ENCODE data around the gene CTDNEP1. TPM values are rescaled to one million over a fixed set of nuclear protein-coding genes. Genes with fewer than 3 reads are reported as not detected.

CTDNEP1 gene
- total RNA-seq, 1 donor from 2014 or later: 179 TPM

DNA sequence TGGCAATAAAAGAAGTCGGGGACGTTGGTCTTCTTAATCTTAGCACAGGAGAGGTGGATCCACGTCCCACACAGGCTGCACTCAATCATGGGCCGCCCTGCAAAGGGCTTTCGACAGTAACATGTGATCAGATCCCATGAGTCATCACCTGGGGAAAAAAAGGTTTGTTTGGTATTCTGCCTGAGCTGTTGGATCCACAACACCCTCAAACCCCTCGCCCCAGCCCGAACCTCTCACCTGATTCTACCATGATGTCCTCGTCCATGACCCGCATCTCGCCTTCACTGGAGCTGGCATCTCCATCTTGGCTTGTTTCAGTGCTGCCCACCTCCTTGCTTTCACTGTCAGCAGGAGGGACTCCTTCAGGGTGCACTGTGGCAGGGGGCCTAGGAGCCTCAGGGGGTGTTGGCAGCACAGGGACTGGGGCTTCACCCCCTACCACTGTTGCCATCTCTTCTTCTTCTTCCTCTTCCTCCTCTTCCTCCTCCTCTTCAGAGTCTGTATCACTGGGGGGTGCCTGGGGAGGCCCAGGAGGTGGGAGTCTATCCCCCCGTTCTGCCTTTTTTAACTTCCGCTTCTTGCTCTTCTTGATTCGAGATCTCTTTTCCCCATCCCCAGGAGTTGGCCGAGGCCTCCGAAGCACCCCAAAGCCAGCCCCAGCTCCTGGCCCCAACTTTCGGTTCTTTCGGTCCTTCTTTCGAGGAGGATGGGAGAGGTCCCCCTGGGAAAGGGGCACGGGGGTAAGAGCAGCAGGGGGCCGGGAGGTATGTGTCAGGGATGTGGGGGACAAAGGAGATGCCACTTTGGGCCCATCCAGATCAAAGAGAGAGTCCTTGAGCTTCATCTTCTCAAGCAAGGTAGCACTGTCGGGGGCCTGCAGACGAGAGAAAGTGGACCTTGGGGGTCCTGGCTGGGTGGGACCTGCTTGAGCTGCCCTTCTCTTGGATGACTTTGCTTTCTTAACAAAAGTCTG lies 15.6 kb downstream of the CTDNEP1 start:
- Mint-ChIP-seq H3K4me1 (peaks cover 54% of the 10 kb centered on the region), H3K27me3 (ENCODE audit: low read depth) (peaks cover 14% of the 10 kb centered on the region), H3K9me3 (no peaks in the 10 kb centered on the region), H3K36me3 (ENCODE audit: low read depth) (peaks cover 26% of the 10 kb centered on the region), H3K27ac (ENCODE audit: unreplicated experiment) (no peak overlapping the region), H3K4me3 (peak overlapping the region; percentile 99)
- TF ChIP-seq, protein P1, sequence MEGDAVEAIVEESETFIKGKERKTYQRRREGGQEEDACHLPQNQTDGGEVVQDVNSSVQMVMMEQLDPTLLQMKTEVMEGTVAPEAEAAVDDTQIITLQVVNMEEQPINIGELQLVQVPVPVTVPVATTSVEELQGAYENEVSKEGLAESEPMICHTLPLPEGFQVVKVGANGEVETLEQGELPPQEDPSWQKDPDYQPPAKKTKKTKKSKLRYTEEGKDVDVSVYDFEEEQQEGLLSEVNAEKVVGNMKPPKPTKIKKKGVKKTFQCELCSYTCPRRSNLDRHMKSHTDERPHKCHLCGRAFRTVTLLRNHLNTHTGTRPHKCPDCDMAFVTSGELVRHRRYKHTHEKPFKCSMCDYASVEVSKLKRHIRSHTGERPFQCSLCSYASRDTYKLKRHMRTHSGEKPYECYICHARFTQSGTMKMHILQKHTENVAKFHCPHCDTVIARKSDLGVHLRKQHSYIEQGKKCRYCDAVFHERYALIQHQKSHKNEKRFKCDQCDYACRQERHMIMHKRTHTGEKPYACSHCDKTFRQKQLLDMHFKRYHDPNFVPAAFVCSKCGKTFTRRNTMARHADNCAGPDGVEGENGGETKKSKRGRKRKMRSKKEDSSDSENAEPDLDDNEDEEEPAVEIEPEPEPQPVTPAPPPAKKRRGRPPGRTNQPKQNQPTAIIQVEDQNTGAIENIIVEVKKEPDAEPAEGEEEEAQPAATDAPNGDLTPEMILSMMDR (conservative IDR thresholded peaks at IDR 0.05): no peak
- DNase-seq (ENCODE audit: low read depth, low spot score): no peak

- H3K4me1 Mint-ChIP-seq: peaks cover 39% of the 10 kb centered on the region
- H3K9me3 Mint-ChIP-seq: no peaks in the 10 kb centered on the region
- DNase-seq (ENCODE audit: low read depth, low spot score): peak; percentile 87
- H3K27me3 Mint-ChIP-seq (ENCODE audit: low read depth): peaks cover 5% of the 10 kb centered on the region
- H3K27ac Mint-ChIP-seq (ENCODE audit: unreplicated experiment): peak within 1 kb of the TSS; percentile 99
- TF ChIP-seq, protein P1 (conservative IDR thresholded peaks at IDR 0.05): no peak
- H3K36me3 Mint-ChIP-seq (ENCODE audit: low read depth): peaks cover 25% of the 10 kb centered on the region
- H3K4me3 Mint-ChIP-seq: peak within 1 kb of the TSS; percentile 99
Observed at GRCh38 chr17:7234083-7234951, 17.2 kb downstream of the CTDNEP1 start, which contains the start of gene DVL2. Gene DVL2 (minus strand): TSS chr17:7234517. CDS start chr17:7234262, 255 bp downstream.

DNA sequence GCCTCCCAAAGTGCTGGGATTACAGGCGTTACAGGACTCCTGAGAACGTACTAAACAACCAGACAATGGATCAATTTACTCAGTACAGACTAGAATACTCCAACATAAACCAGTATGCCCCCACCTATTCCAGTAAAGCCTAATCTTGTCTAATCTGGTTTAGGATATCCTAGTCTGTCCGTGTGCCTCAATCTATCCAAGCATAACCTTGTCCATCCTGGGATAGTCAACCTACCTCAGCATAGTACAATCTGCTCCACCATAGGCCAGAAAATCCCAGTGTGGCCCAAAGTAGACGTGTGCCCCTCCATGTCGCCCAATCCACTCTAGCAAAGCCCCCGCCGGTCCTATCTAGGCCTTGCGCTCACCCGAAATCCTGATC lies 17.8 kb downstream of the CTDNEP1 start:
- no peak for DNase-seq (ENCODE audit: low read depth, low spot score)
- peaks cover 5% of the 10 kb centered on the region for H3K27me3 Mint-ChIP-seq (ENCODE audit: low read depth)
- peak overlapping the region; percentile 99 for H3K4me3 Mint-ChIP-seq
- H3K4me1 Mint-ChIP-seq: peaks cover 39% of the 10 kb centered on the region
- TF ChIP-seq, protein P1 (conservative IDR thresholded peaks at IDR 0.05): no peak
- H3K27ac Mint-ChIP-seq (ENCODE audit: unreplicated experiment): peak overlapping the region; percentile 99
- H3K36me3 Mint-ChIP-seq (ENCODE audit: low read depth): peaks cover 28% of the 10 kb centered on the region
- H3K9me3 Mint-ChIP-seq: no peaks in the 10 kb centered on the region

- TF ChIP-seq, protein P1 (conservative IDR thresholded peaks at IDR 0.05): no peak
- H3K4me3 Mint-ChIP-seq: peak overlapping the region; percentile 99
- no peak for DNase-seq (ENCODE audit: low read depth, low spot score)
- H3K27ac Mint-ChIP-seq (ENCODE audit: unreplicated experiment): no peak overlapping the region
- H3K9me3 Mint-ChIP-seq: no peaks in the 10 kb centered on the region
- H3K27me3 Mint-ChIP-seq (ENCODE audit: low read depth): peaks cover 5% of the 10 kb centered on the region
- H3K36me3 Mint-ChIP-seq (ENCODE audit: low read depth): peaks cover 30% of the 10 kb centered on the region
- H3K4me1 Mint-ChIP-seq: peaks cover 35% of the 10 kb centered on the region
Observed at GRCh38 chr17:7232114-7232513, 19.4 kb downstream of the CTDNEP1 start.

GRCh38 chr17:7229504-7229903 lies 22.0 kb downstream of the CTDNEP1 start:
- Mint-ChIP-seq H3K4me1 (peaks cover 22% of the 10 kb centered on the region), H3K27me3 (ENCODE audit: low read depth) (peaks cover 4% of the 10 kb centered on the region), H3K4me3 (peak overlapping the region; percentile 80), H3K36me3 (ENCODE audit: low read depth) (peaks cover 18% of the 10 kb centered on the region), H3K9me3 (no peaks in the 10 kb centered on the region), H3K27ac (ENCODE audit: unreplicated experiment) (no peak overlapping the region)
- TF ChIP-seq, protein P1 (conservative IDR thresholded peaks at IDR 0.05): no peak
- DNase-seq (ENCODE audit: low read depth, low spot score): no peak
